GM23338 (cell line): ENCODE data around the gene DDR2. TPM values are rescaled to one million over a fixed set of nuclear protein-coding genes. Genes with fewer than 3 reads are reported as not detected.
A peak's percentile ranks its signal among the peaks of the same experiment; 100 is the strongest.

ENCODE experiments used
- ATAC-seq: fragments of 200-7000 bp; cut with Tn5 transposase; 3 replicates; pipeline ENCODE4 v1.9.1; 2020
- DNase-seq: peaks from one replicate; pipeline ENCODE4 v3.0.0-alpha.2; 2015; ENCODE audit warnings: low spot score
- H2AFZ ChIP-seq: fragments of 200-600 bp; sonication (generic); 2 replicates; pipeline ENCODE4 v1.8.0; 2016; ENCODE audit warnings: antibody characterized with exemption, mild to moderate bottlenecking, moderate library complexity
- H3F3A ChIP-seq: fragments of 200-600 bp; sonication (generic); replicated peaks from 2 replicates; pipeline ENCODE4 v1.8.0; 2017; ENCODE audit warnings: antibody characterized with exemption, mixed run types, low read depth
- H3K27ac ChIP-seq: fragments of 200-600 bp; sonication (generic); 2 replicates; pipeline ENCODE4 v1.6.1; 2016; ENCODE audit warnings: low read depth
- H3K27me3 ChIP-seq: fragments of 200-600 bp; sonication (generic); 2 replicates; pipeline ENCODE4 v1.8.0; 2016; ENCODE audit warnings: mild to moderate bottlenecking, mixed run types, moderate library complexity; ENCODE audit not compliant: insufficient read depth
- H3K36me3 ChIP-seq: fragments of 200-600 bp; sonication (generic); 2 replicates; pipeline ENCODE4 v1.8.0; 2016; ENCODE audit warnings: mild to moderate bottlenecking; ENCODE audit not compliant: insufficient read depth
- H3K4me1 ChIP-seq: fragments of 200-600 bp; sonication (generic); 2 replicates; pipeline ENCODE4 v1.8.0; 2016; ENCODE audit warnings: mild to moderate bottlenecking, moderate library complexity; ENCODE audit not compliant: insufficient read depth
- H3K4me2 ChIP-seq: fragments of 200-600 bp; sonication (generic); 2 replicates; pipeline ENCODE4 v1.7.1; 2017; ENCODE audit warnings: mixed run types
- H3K4me3 ChIP-seq: fragments of 200-600 bp; sonication (generic); 2 replicates; pipeline ENCODE4 v1.6.1; 2016; ENCODE audit warnings: mixed run types
- H3K79me2 ChIP-seq: fragments of 200-600 bp; sonication (generic); replicated peaks from 2 replicates; pipeline ENCODE4 v1.8.0; 2017; ENCODE audit warnings: mild to moderate bottlenecking; ENCODE audit not compliant: insufficient read depth
- H3K9me2 ChIP-seq: fragments of 200-600 bp; sonication (generic); 2 replicates; pipeline ENCODE4 v1.8.0; 2017; ENCODE audit not compliant: insufficient read depth
- H4K20me1 ChIP-seq: fragments of 200-600 bp; sonication (generic); replicated peaks from 2 replicates; pipeline ENCODE4 v1.8.0; 2017; ENCODE audit warnings: mild to moderate bottlenecking; ENCODE audit not compliant: insufficient read depth
- H3K27ac Mint-ChIP-seq: 2 replicates; pipeline ENCODE4 v1.8.0; 2020; ENCODE audit warnings: inconsistent platforms, mild to moderate bottlenecking, moderate library complexity, mixed read lengths
- H3K27me3 Mint-ChIP-seq: 3 replicates; pipeline ENCODE4 v1.8.0; 2022; ENCODE audit warnings: low read depth, mild to moderate bottlenecking, moderate library complexity, mixed read lengths, inconsistent platforms; ENCODE audit not compliant: insufficient read depth, poor library complexity
- H3K36me3 Mint-ChIP-seq: 3 replicates; pipeline ENCODE4 v1.8.0; 2021; ENCODE audit warnings: low read depth, mild to moderate bottlenecking, inconsistent platforms, moderate library complexity, mixed read lengths
- H3K4me1 Mint-ChIP-seq: 3 replicates; pipeline ENCODE4 v1.8.0; 2020; ENCODE audit warnings: mild to moderate bottlenecking, inconsistent platforms, mixed read lengths
- H3K4me3 Mint-ChIP-seq: 3 replicates; pipeline ENCODE4 v1.8.0; 2021; ENCODE audit warnings: moderate library complexity, mild to moderate bottlenecking, inconsistent platforms, mixed read lengths
- H3K9me3 Mint-ChIP-seq: 3 replicates; pipeline ENCODE4 v1.8.0; 2020; ENCODE audit warnings: moderate library complexity, mild to moderate bottlenecking, inconsistent platforms, mixed read lengths
- CREB1 ChIP-seq: fragments of 250-450 bp; sonication (Bioruptor Pico); IDR thresholded peaks from 2 replicates; pipeline ENCODE4 v1.5.0; 2020; ENCODE audit warnings: low read depth, mild to moderate bottlenecking, moderate library complexity
- EZH2phosphoT487 ChIP-seq: fragments of 200-600 bp; sonication (generic); IDR thresholded peaks from one replicate; pipeline ENCODE4 v1.8.1; 2018; ENCODE audit warnings: antibody characterized with exemption; ENCODE audit not compliant: unreplicated experiment
- JUNB ChIP-seq: IDR thresholded peaks from one replicate; pipeline ENCODE4 v1.6.1; 2016; ENCODE audit warnings: antibody characterized with exemption; ENCODE audit not compliant: unreplicated experiment
- NANOG ChIP-seq: IDR thresholded peaks from 2 replicates; pipeline ENCODE4 v1.6.1; 2016; ENCODE audit warnings: antibody characterized with exemption, borderline replicate concordance
- POLR2AphosphoS5 ChIP-seq: IDR thresholded peaks from 2 replicates; pipeline ENCODE4 v1.6.1; 2016; ENCODE audit warnings: antibody characterized with exemption, low read depth
- STAT1 ChIP-seq: IDR thresholded peaks from one replicate; pipeline ENCODE4 v1.6.1; 2016; ENCODE audit warnings: antibody characterized with exemption; ENCODE audit not compliant: unreplicated experiment
- ZNF114 ChIP-seq: fragments of 250-450 bp; sonication (Bioruptor Pico); IDR thresholded peaks from 2 replicates; pipeline ENCODE4 v1.5.0; 2020; ENCODE audit warnings: mild to moderate bottlenecking, moderate library complexity
- ZNF331 ChIP-seq: fragments of 250-450 bp; sonication (Bioruptor Pico); IDR thresholded peaks from 2 replicates; pipeline ENCODE4 v1.5.0; 2020; ENCODE audit warnings: low read depth, mild to moderate bottlenecking, moderate library complexity
- polyA plus RNA-seq: library from polyadenylated mRNA; unstranded; fragments of >200 nt; fragmentation: Nextera tagmentation; extraction: Ambion mirVana; gene quantifications from 2 replicates; pipeline ENCODE4 v1.2.1, GENCODE V29; 2016
- total RNA-seq: library from RNA; depleted of rRNA; stranded (reverse); fragments of >200 nt; shearing (Covaris generic); gene quantifications from 2 replicates; pipeline ENCODE4 v1.2.3, GENCODE V29; 2014
- TF ChIP-seq, protein P1 (sequence below), 2 experiments: fragments of 200-600 bp in 1 of 2; sonication (generic) in 1 of 2; conservative IDR thresholded peaks; 2 replicates each; pipeline versions ENCODE4 v1.5.1 to v1.6.1; 2016 to 2017; ENCODE audit warnings: antibody characterized with exemption in 2 of 2, low read depth in 2 of 2, mild to moderate bottlenecking in 2 of 2, moderate library complexity in 1 of 2
- TF ChIP-seq, protein P2 (sequence below): IDR thresholded peaks from 2 replicates; pipeline ENCODE4 v1.6.1; 2016; ENCODE audit warnings: antibody characterized with exemption
- TF ChIP-seq, protein P3 (sequence below): fragments of 250-450 bp; sonication (Bioruptor Pico); IDR thresholded peaks from 2 replicates; pipeline ENCODE4 v1.5.0; 2020; ENCODE audit warnings: mild to moderate bottlenecking, moderate library complexity
- TF ChIP-seq, protein P4 (sequence below): IDR thresholded peaks from one replicate; pipeline ENCODE4 v1.6.1; 2018; ENCODE audit warnings: antibody characterized with exemption; ENCODE audit not compliant: unreplicated experiment

DDR2 gene
- total and polyA plus RNA-seq, 2 experiments from 2014 or later, result 0.66 to 1.8 TPM

- peak overlapping the region; percentile 52; the same call in 1 of the 2 replicates for H2AFZ ChIP-seq
- H3K4me1 ChIP-seq, result peaks cover 6% of the 10 kb centered on the region; the same call in 1 of the 2 replicates
- DNase-seq (no peak), ATAC-seq (no peak)
- H3F3A ChIP-seq, result no peaks in the 10 kb centered on the region
- H3K27me3 ChIP-seq, result no peaks in the 10 kb centered on the region
- H4K20me1 ChIP-seq, result no peaks in the 10 kb centered on the region
- no peaks in the 10 kb centered on the region for H3K79me2 ChIP-seq
- H3K4me3 ChIP-seq, result no peak overlapping the region
- no peak for TF ChIP-seq NANOG
- TF ChIP-seq CREB1 (CRISPR knock-in tag), result no peak
- TF ChIP-seq, protein P1, sequence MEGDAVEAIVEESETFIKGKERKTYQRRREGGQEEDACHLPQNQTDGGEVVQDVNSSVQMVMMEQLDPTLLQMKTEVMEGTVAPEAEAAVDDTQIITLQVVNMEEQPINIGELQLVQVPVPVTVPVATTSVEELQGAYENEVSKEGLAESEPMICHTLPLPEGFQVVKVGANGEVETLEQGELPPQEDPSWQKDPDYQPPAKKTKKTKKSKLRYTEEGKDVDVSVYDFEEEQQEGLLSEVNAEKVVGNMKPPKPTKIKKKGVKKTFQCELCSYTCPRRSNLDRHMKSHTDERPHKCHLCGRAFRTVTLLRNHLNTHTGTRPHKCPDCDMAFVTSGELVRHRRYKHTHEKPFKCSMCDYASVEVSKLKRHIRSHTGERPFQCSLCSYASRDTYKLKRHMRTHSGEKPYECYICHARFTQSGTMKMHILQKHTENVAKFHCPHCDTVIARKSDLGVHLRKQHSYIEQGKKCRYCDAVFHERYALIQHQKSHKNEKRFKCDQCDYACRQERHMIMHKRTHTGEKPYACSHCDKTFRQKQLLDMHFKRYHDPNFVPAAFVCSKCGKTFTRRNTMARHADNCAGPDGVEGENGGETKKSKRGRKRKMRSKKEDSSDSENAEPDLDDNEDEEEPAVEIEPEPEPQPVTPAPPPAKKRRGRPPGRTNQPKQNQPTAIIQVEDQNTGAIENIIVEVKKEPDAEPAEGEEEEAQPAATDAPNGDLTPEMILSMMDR (conservative IDR thresholded peaks at IDR 0.05; ENCODE audit: low read depth in 2 of 2), result no peak
- TF ChIP-seq JUNB, result no peak
- TF ChIP-seq EZH2phosphoT487, result no peak
- TF ChIP-seq, protein P2, sequence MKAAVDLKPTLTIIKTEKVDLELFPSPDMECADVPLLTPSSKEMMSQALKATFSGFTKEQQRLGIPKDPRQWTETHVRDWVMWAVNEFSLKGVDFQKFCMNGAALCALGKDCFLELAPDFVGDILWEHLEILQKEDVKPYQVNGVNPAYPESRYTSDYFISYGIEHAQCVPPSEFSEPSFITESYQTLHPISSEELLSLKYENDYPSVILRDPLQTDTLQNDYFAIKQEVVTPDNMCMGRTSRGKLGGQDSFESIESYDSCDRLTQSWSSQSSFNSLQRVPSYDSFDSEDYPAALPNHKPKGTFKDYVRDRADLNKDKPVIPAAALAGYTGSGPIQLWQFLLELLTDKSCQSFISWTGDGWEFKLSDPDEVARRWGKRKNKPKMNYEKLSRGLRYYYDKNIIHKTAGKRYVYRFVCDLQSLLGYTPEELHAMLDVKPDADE, result no peak
- no peak for TF ChIP-seq ZNF331 (CRISPR knock-in tag)
- TF ChIP-seq ZNF114 (CRISPR knock-in tag), result no peak
- TF ChIP-seq STAT1, result no peak
- TF ChIP-seq, protein P3, sequence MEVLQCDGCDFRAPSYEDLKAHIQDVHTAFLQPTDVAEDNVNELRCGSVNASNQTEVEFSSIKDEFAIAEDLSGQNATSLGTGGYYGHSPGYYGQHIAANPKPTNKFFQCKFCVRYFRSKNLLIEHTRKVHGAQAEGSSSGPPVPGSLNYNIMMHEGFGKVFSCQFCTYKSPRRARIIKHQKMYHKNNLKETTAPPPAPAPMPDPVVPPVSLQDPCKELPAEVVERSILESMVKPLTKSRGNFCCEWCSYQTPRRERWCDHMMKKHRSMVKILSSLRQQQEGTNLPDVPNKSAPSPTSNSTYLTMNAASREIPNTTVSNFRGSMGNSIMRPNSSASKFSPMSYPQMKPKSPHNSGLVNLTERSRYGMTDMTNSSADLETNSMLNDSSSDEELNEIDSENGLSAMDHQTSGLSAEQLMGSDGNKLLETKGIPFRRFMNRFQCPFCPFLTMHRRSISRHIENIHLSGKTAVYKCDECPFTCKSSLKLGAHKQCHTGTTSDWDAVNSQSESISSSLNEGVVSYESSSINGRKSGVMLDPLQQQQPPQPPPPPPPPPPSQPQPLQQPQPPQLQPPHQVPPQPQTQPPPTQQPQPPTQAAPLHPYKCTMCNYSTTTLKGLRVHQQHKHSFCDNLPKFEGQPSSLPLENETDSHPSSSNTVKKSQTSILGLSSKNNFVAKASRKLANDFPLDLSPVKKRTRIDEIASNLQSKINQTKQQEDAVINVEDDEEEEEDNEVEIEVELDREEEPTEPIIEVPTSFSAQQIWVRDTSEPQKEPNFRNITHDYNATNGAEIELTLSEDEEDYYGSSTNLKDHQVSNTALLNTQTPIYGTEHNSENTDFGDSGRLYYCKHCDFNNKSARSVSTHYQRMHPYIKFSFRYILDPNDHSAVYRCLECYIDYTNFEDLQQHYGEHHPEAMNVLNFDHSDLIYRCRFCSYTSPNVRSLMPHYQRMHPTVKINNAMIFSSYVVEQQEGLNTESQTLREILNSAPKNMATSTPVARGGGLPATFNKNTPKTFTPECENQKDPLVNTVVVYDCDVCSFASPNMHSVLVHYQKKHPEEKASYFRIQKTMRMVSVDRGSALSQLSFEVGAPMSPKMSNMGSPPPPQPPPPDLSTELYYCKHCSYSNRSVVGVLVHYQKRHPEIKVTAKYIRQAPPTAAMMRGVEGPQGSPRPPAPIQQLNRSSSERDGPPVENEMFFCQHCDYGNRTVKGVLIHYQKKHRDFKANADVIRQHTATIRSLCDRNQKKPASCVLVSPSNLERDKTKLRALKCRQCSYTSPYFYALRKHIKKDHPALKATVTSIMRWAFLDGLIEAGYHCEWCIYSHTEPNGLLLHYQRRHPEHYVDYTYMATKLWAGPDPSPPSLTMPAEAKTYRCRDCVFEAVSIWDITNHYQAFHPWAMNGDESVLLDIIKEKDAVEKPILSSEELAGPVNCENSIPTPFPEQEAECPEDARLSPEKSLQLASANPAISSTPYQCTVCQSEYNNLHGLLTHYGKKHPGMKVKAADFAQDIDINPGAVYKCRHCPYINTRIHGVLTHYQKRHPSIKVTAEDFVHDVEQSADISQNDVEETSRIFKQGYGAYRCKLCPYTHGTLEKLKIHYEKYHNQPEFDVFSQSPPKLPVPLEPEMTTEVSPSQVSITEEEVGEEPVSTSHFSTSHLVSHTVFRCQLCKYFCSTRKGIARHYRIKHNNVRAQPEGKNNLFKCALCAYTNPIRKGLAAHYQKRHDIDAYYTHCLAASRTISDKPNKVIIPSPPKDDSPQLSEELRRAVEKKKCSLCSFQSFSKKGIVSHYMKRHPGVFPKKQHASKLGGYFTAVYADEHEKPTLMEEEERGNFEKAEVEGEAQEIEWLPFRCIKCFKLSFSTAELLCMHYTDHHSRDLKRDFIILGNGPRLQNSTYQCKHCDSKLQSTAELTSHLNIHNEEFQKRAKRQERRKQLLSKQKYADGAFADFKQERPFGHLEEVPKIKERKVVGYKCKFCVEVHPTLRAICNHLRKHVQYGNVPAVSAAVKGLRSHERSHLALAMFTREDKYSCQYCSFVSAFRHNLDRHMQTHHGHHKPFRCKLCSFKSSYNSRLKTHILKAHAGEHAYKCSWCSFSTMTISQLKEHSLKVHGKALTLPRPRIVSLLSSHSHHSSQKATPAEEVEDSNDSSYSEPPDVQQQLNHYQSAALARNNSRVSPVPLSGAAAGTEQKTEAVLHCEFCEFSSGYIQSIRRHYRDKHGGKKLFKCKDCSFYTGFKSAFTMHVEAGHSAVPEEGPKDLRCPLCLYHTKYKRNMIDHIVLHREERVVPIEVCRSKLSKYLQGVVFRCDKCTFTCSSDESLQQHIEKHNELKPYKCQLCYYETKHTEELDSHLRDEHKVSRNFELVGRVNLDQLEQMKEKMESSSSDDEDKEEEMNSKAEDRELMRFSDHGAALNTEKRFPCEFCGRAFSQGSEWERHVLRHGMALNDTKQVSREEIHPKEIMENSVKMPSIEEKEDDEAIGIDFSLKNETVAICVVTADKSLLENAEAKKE, result no peak
- TF ChIP-seq, protein P4, sequence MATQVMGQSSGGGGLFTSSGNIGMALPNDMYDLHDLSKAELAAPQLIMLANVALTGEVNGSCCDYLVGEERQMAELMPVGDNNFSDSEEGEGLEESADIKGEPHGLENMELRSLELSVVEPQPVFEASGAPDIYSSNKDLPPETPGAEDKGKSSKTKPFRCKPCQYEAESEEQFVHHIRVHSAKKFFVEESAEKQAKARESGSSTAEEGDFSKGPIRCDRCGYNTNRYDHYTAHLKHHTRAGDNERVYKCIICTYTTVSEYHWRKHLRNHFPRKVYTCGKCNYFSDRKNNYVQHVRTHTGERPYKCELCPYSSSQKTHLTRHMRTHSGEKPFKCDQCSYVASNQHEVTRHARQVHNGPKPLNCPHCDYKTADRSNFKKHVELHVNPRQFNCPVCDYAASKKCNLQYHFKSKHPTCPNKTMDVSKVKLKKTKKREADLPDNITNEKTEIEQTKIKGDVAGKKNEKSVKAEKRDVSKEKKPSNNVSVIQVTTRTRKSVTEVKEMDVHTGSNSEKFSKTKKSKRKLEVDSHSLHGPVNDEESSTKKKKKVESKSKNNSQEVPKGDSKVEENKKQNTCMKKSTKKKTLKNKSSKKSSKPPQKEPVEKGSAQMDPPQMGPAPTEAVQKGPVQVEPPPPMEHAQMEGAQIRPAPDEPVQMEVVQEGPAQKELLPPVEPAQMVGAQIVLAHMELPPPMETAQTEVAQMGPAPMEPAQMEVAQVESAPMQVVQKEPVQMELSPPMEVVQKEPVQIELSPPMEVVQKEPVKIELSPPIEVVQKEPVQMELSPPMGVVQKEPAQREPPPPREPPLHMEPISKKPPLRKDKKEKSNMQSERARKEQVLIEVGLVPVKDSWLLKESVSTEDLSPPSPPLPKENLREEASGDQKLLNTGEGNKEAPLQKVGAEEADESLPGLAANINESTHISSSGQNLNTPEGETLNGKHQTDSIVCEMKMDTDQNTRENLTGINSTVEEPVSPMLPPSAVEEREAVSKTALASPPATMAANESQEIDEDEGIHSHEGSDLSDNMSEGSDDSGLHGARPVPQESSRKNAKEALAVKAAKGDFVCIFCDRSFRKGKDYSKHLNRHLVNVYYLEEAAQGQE, result no peak
- no peak for TF ChIP-seq POLR2AphosphoS5
- Mint-ChIP-seq H3K27me3 (peaks cover 5% of the 10 kb centered on the region), H3K4me1 (peaks cover 8% of the 10 kb centered on the region; the same call in 2 of the 3 replicates), H3K9me3 (peaks cover 14% of the 10 kb centered on the region; the same call in 2 of the 3 replicates), H3K36me3 (peaks cover 6% of the 10 kb centered on the region), H3K4me3 (no peak overlapping the region), H3K27ac (no peak overlapping the region)
- no peak overlapping the region for H3K4me2 ChIP-seq
- H3K36me3 ChIP-seq, result peaks cover 11% of the 10 kb centered on the region; the same call in 1 of the 2 replicates
- peaks cover 5% of the 10 kb centered on the region; the same call in 1 of the 2 replicates for H3K9me2 ChIP-seq
- H3K27ac ChIP-seq, result no peak overlapping the region
These were observed 203.1 kb downstream of the DDR2 start for GRCh38 chr1:162835157-162835899.
